Ascending aorta (tissue), 2 donors: Measurements from ENCODE around the gene RFTN1. TPM values are rescaled to one million over a fixed set of nuclear protein-coding genes. Genes with fewer than 3 reads are reported as not detected.

Experiments used
- DNase-seq, 2 donors: peaks; one replicate each; pipeline ENCODE4 v3.0.0-alpha.2; 2019; ENCODE audit warnings: low spot score in 2 of 2
- H3K27ac ChIP-seq, 2 donors: fragments of 200-600 bp; sonication (generic); one replicate each; pipeline ENCODE4 v1.5.1; 2016 to 2017; ENCODE audit warnings: mild to moderate bottlenecking in 1 of 2
- H3K27me3 ChIP-seq: fragments of 200-600 bp; sonication (generic); one replicate; pipeline ENCODE4 v1.5.1; 2017
- H3K36me3 ChIP-seq, 2 donors: fragments of 200-600 bp; sonication (generic); one replicate each; pipeline ENCODE4 v1.5.1; 2016
- H3K4me1 ChIP-seq, 2 donors: fragments of 200-600 bp; sonication (generic); one replicate each; pipeline ENCODE4 v1.5.1; 2016 to 2017; ENCODE audit warnings: mild to moderate bottlenecking in 1 of 2
- H3K4me3 ChIP-seq, 2 donors: fragments of 200-600 bp; sonication (generic); one replicate each; pipeline ENCODE4 v1.5.1; 2016 to 2017; ENCODE audit warnings: mild to moderate bottlenecking in 1 of 2
- H3K9me3 ChIP-seq, 2 donors: fragments of 200-600 bp; sonication (generic); one replicate each; pipeline ENCODE4 v1.5.1; 2016
- intact Hi-C: fragments of 100-400 bp; cut with DNase I; formaldehyde crosslinking; loops from one replicate; pipeline ENCODE4 v1.15.1; 2023
- total RNA-seq: library from RNA; depleted of rRNA; stranded (reverse); fragments of >200 nt; gene quantifications from one replicate; pipeline ENCODE4 v1.1.0, GENCODE V29; 2016
- TF ChIP-seq, protein P1 (sequence below), 3 experiments: fragments of 200-600 bp in 2 of 3; fragments of 450-650 bp in 1 of 3; sonication (generic) in 2 of 3; IDR thresholded peaks; one replicate each; pipeline ENCODE4 v1.5.1; 2016 to 2019; ENCODE audit warnings: antibody characterized with exemption in 3 of 3, mild to moderate bottlenecking in 1 of 3, moderate library complexity in 1 of 3

Gene RFTN1
- total RNA-seq, 1 donor from 2014 or later, result 72.6 TPM

DNA sequence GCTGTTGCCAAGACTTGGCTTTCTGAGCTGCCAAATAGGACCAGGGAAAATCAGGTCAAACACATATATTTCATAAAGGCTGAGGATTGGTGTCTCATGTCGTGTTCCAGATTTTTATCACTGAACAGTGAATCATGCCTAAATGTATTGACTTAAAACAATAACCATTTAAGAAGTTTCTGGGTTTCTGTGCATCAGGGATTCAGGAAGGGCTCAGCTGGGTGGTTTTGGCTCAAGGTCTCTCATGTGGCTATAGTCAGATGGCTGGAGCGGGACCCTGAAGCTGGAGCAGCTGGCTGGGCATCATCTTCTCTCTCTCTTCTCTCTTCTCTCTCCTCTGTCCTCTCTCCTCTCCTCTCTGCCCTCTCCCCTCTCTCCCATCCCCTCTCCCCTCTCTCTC is 10.7 kb upstream of the RFTN1 start:
- TF ChIP-seq, protein P1, sequence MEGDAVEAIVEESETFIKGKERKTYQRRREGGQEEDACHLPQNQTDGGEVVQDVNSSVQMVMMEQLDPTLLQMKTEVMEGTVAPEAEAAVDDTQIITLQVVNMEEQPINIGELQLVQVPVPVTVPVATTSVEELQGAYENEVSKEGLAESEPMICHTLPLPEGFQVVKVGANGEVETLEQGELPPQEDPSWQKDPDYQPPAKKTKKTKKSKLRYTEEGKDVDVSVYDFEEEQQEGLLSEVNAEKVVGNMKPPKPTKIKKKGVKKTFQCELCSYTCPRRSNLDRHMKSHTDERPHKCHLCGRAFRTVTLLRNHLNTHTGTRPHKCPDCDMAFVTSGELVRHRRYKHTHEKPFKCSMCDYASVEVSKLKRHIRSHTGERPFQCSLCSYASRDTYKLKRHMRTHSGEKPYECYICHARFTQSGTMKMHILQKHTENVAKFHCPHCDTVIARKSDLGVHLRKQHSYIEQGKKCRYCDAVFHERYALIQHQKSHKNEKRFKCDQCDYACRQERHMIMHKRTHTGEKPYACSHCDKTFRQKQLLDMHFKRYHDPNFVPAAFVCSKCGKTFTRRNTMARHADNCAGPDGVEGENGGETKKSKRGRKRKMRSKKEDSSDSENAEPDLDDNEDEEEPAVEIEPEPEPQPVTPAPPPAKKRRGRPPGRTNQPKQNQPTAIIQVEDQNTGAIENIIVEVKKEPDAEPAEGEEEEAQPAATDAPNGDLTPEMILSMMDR (IDR thresholded peaks at IDR 0.05), result no peak

DNA sequence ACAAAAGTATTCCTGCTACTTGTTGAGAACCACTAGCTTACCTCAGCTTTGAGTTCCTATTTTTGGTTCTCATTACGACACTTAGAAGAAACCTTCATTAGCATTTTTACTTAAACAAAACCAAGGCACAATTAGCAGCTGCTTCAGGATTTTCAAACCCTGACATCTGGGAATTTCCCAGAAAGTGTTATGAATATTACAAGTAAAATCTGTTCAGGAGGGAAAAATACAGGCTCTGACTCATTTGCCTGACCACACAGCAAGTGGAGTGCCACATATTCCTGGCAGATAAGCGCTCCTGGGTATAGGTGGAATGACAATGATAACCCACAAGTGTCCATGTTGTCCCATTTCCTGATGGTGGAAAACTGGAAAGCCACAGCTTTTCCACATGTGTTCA is 10.3 kb upstream of the RFTN1 start:
- no peak overlapping the region for H3K4me3 ChIP-seq
- H3K9me3 ChIP-seq, result peaks cover 0 to 8% of the 10 kb centered on the region in 2 donors
- H3K27me3 ChIP-seq, result no peaks in the 10 kb centered on the region
- no peak overlapping the region for H3K27ac ChIP-seq
- intact Hi-C loops, result no loop called here
- H3K36me3 ChIP-seq, result no peaks in the 10 kb centered on the region
- TF ChIP-seq, protein P1 (IDR thresholded peaks at IDR 0.05), result no peak
- peaks cover 0 to 3% of the 10 kb centered on the region in 2 donors for H3K4me1 ChIP-seq
- DNase-seq, result no peak

More for the DNA sequence above, 10.7 kb upstream of the RFTN1 start:
- H3K4me1 ChIP-seq, result peaks cover 0 to 3% of the 10 kb centered on the region in 2 donors
- intact Hi-C loops, result no loop called here
- no peaks in the 10 kb centered on the region for H3K27me3 ChIP-seq
- peaks cover 0 to 8% of the 10 kb centered on the region in 2 donors for H3K9me3 ChIP-seq
- H3K4me3 ChIP-seq, result no peak overlapping the region
- H3K36me3 ChIP-seq, result no peaks in the 10 kb centered on the region
- no peak overlapping the region for H3K27ac ChIP-seq
- no peak for DNase-seq

DNA sequence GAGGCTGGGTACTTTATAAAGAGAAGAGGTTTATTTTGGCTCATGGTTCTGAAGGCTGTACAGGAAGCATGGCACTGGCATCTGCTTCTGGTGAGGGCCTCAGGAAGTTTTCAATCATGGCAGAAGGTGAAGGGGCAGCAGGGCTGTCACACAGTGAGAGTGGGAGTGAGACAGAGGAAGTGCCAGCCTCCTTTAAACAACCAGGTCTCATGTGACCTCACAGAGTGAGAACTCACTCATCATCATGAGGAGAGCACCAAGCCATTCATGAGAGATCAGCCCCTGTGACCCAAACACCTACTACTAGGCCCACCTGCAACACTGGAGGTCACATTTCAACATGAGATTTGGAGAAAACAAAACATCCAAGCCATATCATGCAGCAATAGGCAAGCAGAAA is 9.3 kb upstream of the RFTN1 start:
- intact Hi-C loops, result no loop called here
- H3K27me3 ChIP-seq, result no peaks in the 10 kb centered on the region
- no peak for DNase-seq

DNA sequence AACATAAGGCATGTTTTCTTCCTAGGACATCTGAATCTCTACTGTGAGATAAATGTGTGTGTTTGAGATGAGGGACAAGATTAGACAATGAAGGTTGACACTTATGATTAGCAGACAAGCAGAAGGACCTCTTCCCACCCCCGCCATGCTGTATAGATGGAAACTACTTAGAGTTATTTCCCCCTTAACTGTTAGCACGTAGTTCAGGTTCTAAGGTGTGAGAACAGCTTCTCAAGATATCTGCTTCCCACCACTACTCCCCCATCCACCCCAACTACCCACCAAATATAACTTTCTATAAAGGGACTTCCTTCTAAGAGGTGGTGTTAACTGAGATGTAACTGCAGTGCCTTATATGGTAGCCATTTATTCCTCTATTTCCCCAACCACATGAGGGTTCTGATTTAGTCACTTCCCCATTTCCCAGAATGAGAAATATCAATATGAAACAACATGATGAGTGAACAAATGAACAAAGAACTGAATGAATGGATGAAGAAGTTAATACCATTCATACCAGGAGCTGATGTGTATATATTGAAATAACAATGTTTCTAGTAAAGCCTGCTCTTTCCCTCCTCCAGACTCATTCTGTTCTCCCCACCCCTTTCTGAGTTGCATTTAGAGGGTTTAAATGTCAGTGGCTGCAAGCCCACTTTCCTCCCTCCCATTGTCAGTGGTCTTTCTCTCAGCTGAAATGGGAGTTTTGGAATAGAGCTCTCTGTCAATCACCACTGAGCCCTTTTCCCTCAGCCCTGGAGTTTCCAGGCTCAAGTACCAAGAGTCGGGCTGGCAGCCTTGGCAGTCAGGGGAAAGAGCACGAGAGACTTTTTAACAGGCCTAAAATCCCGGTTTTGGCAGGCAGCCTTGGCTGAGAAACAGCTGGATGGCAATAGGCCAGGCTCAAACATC is 7.7 kb upstream of the RFTN1 start:
- no peaks in the 10 kb centered on the region for H3K36me3 ChIP-seq
- no peak for DNase-seq
- H3K27me3 ChIP-seq, result no peaks in the 10 kb centered on the region
- no peak overlapping the region for H3K27ac ChIP-seq
- H3K4me1 ChIP-seq, result peaks cover 0 to 7% of the 10 kb centered on the region in 2 donors
- H3K9me3 ChIP-seq, result peaks cover 0 to 8% of the 10 kb centered on the region in 2 donors
- TF ChIP-seq, protein P1 (IDR thresholded peaks at IDR 0.05), result no peak
- intact Hi-C loops, result no loop called here
- no peak overlapping the region for H3K4me3 ChIP-seq

More for the DNA sequence above, 9.3 kb upstream of the RFTN1 start:
- H3K4me1 ChIP-seq, result peaks cover 0 to 3% of the 10 kb centered on the region in 2 donors
- no peaks in the 10 kb centered on the region for H3K36me3 ChIP-seq
- H3K4me3 ChIP-seq, result no peak overlapping the region
- no peak overlapping the region for H3K27ac ChIP-seq
- peaks cover 0 to 8% of the 10 kb centered on the region in 2 donors for H3K9me3 ChIP-seq
- TF ChIP-seq, protein P1 (IDR thresholded peaks at IDR 0.05), result no peak

DNA sequence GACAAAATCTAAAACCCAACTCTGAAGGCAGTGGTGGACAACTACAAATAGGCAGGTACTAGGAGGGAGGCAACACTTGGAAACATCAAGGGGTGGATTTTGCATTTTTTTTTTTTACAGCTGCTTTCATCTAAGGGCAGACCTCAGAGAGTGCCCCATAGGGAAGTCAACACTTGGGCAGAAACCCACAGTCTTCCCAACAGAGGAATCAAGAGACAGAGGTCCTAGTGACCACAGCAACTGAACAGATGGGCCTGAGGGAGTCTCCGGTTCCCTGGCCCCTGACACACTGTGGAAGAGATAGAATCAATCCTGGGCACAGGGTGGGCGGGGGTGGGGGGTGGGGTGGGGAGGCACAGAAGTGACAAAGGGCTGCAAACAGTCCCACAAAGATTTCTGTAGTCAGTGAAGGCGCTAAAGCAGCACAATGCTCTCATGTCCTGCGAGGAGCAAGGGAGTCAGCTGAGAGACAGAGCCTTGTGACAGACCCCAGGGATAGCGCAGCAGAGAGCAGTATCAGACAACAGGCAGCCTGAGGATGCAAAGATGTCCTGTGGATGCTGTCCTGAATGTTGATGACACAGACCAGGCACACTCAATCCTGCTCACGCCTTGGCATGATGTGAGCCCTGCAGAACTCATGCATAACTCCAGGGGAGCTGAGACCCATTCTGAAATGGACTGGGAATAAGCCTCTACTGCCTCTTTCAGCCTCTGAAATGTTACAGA is 6.9 kb upstream of the RFTN1 start:
- H3K4me1 ChIP-seq, result peaks cover 0 to 7% of the 10 kb centered on the region in 2 donors
- H3K27me3 ChIP-seq, result no peaks in the 10 kb centered on the region
- intact Hi-C loops, result no loop called here
- no peaks in the 10 kb centered on the region for H3K36me3 ChIP-seq
- DNase-seq, result no peak
- H3K9me3 ChIP-seq, result peaks cover 0 to 8% of the 10 kb centered on the region in 2 donors
- TF ChIP-seq, protein P1 (IDR thresholded peaks at IDR 0.05), result no peak
- no peak overlapping the region for H3K4me3 ChIP-seq
- H3K27ac ChIP-seq, result no peak overlapping the region
